HepG2 (cell line): Measurements from ENCODE around the gene LY6G5B. TPM values are rescaled to one million over a fixed set of nuclear protein-coding genes. Genes with fewer than 3 reads are reported as not detected.

Experiments
- AGO1 ChIP-seq: fragments of 200-400 bp; formaldehyde crosslinking; IDR thresholded peaks from 2 replicates; pipeline ENCODE4 v1.6.1; 2017; ENCODE audit warnings: mild to moderate bottlenecking, low read depth, low read length, moderate library complexity; ENCODE audit not compliant: poor library complexity, severe bottlenecking
- ARHGAP35 ChIP-seq: sonication (generic); formaldehyde crosslinking; IDR thresholded peaks from 2 replicates; pipeline ENCODE4 v1.9.0; 2022; ENCODE audit warnings: mild to moderate bottlenecking, inconsistent platforms, moderate library complexity, missing genetic modification reagents, borderline replicate concordance
- ATF2 ChIP-seq: sonication (generic); formaldehyde crosslinking; IDR thresholded peaks from 2 replicates; pipeline ENCODE4 v1.4.0; 2020; ENCODE audit warnings: missing genetic modification reagents
- CBFB ChIP-seq: sonication (generic); formaldehyde crosslinking; IDR thresholded peaks from 2 replicates; pipeline ENCODE4 v1.4.0; 2020; ENCODE audit warnings: missing genetic modification reagents
- CENPT ChIP-seq: sonication (generic); formaldehyde crosslinking; IDR thresholded peaks from 2 replicates; pipeline ENCODE4 v1.8.0; 2022; ENCODE audit warnings: low read depth, mild to moderate bottlenecking, moderate library complexity, missing genetic modification reagents
- DBP ChIP-seq: sonication (generic); formaldehyde crosslinking; IDR thresholded peaks from 2 replicates; pipeline ENCODE4 v1.4.0; 2020; ENCODE audit warnings: missing genetic modification reagents; ENCODE audit errors: not compliant biosample characterization
- HNRNPL ChIP-seq: fragments of 200-400 bp; formaldehyde crosslinking; IDR thresholded peaks from 2 replicates; pipeline ENCODE4 v1.6.1; 2017; ENCODE audit warnings: mild to moderate bottlenecking, low read depth, low read length
- HNRNPLL ChIP-seq: fragments of 200-400 bp; formaldehyde crosslinking; IDR thresholded peaks from 2 replicates; pipeline ENCODE4 v1.6.1; 2017; ENCODE audit warnings: mild to moderate bottlenecking, low read depth, low read length; ENCODE audit not compliant: poor library complexity, severe bottlenecking
- IRF2 ChIP-seq: IDR thresholded peaks from 2 replicates; pipeline ENCODE4 v1.6.1; 2018; ENCODE audit warnings: missing genetic modification reagents, missing compliant biosample characterization
- MZF1 ChIP-seq: sonication (generic); formaldehyde crosslinking; IDR thresholded peaks from 2 replicates; pipeline ENCODE4 v1.8.1; 2023; ENCODE audit warnings: mild to moderate bottlenecking, missing genetic modification reagents, borderline replicate concordance
- NONO ChIP-seq, 2 experiments: fragments of 450-650 bp in 1 of 2; sonication (generic) in 1 of 2; formaldehyde crosslinking in 1 of 2; IDR thresholded peaks in 1 of 2; conservative IDR thresholded peaks in 1 of 2; 2 replicates each; pipeline versions ENCODE4 v1.6.1 to v1.8.0; 2017 to 2022; ENCODE audit warnings: mild to moderate bottlenecking in 1 of 2, missing genetic modification reagents in 1 of 2, moderate library complexity in 1 of 2
- ONECUT2 ChIP-seq: sonication (generic); formaldehyde crosslinking; IDR thresholded peaks from 2 replicates; pipeline ENCODE4 v1.4.0; 2020; ENCODE audit warnings: missing genetic modification reagents
- RCOR2 ChIP-seq: IDR thresholded peaks from 2 replicates; pipeline ENCODE4 v1.6.1; 2016; ENCODE audit warnings: missing biosample characterization, missing genetic modification reagents
- THAP8 ChIP-seq: sonication (generic); formaldehyde crosslinking; IDR thresholded peaks from 2 replicates; pipeline ENCODE4 v1.5.1; 2020; ENCODE audit warnings: missing genetic modification reagents, mild to moderate bottlenecking, borderline replicate concordance
- TRIM22 ChIP-seq: fragments of 450-650 bp; IDR thresholded peaks from 2 replicates; pipeline ENCODE4 v1.6.1; 2017
- ZNF446 ChIP-seq: sonication (generic); formaldehyde crosslinking; IDR thresholded peaks from 2 replicates; pipeline ENCODE4 v1.5.0; 2020; ENCODE audit warnings: mild to moderate bottlenecking, missing genetic modification reagents
- ZNF512B ChIP-seq: sonication (generic); formaldehyde crosslinking; IDR thresholded peaks from 2 replicates; pipeline ENCODE4 v1.5.1; 2020; ENCODE audit warnings: missing genetic modification reagents, mild to moderate bottlenecking, borderline replicate concordance
- ZNF660 ChIP-seq: sonication (generic); formaldehyde crosslinking; IDR thresholded peaks from 2 replicates; pipeline ENCODE4 v1.5.1; 2020; ENCODE audit warnings: mild to moderate bottlenecking, low read depth, missing genetic modification reagents, borderline replicate concordance
- polyA plus RNA-seq, 8 experiments: library from polyadenylated mRNA; depleted of rRNA in 3 of 8; stranded (reverse) in 7 of 8; unstranded in 1 of 8; fragments of >200 nt; fragmentation: Illumina TruSeq in 4 of 8; extraction: Trizol in 4 of 8; gene quantifications; 2 replicates each; pipeline versions ENCODE4 v1.2.1 to v1.2.3, GENCODE V29; 2011 to 2016; ENCODE audit warnings: low read depth in 4 of 8, missing spikeins in 1 of 8, mixed read lengths in 1 of 8; ENCODE audit not compliant: insufficient read depth in 1 of 8
- total RNA-seq, 5 experiments: library from RNA; depleted of rRNA; stranded (reverse); fragments of >200 nt; fragmentation: Illumina TruSeq; extraction: Trizol; gene quantifications; 2 replicates each; pipeline ENCODE4 v1.2.3, GENCODE V29; 2016; ENCODE audit warnings: low read depth in 1 of 5

LY6G5B gene
- total and polyA plus RNA-seq, 2 of the 13 experiments (the other 11 are each of a cell fraction or from before 2014, with no cell fraction given): 7.8 to 15.7 TPM

GRCh38 chr6:31620586-31621319 is 49.0 kb upstream of the LY6G5B start, which contains the start of gene PRRC2A (continued):
- TF ChIP-seq TRIM22 (no peak), CENPT (CRISPR knock-in tag) (no peak), HNRNPLL (no peak), ONECUT2 (CRISPR knock-in tag) (no peak), ZNF512B (CRISPR knock-in tag) (0 out of 2 replicates have a peak, but pooled peaks have one; percentile 33), HNRNPL (peak; percentile 53; the same call in 1 of the 2 replicates), IRF2 (CRISPR knock-in tag) (no peak), ARHGAP35 (CRISPR knock-in tag) (0 out of 2 replicates have a peak, but pooled peaks have one; percentile 9), DBP (CRISPR knock-in tag) (no peak), THAP8 (peak; percentile 55; the same call in 1 of the 2 replicates), RCOR2 (no peak), AGO1 (no peak), ATF2 (CRISPR knock-in tag) (no peak; the same call in 1 of the 2 replicates), CBFB (CRISPR knock-in tag) (peak; percentile 50; the same call in 1 of the 2 replicates), ZNF446 (CRISPR knock-in tag) (no peak), MZF1 (no peak; the same call in 1 of the 2 replicates), ZNF660 (CRISPR knock-in tag) (no peak), NONO (IDR thresholded peaks at IDR 0.05) (no peak), NONO (CRISPR knock-in tag; conservative IDR thresholded peaks at IDR 0.05) (peak; percentile 57; the same call in 1 of the 2 replicates)
